Fibroblast of the conjunctiva (primary cell): ENCODE data around the gene OPTN.
"Not testable (repeated sequence)": the region's sequence is repeated elsewhere in the genome, so short reads cannot be mapped to it uniquely, and the experiment has no call there.

Source experiments
- DNase-seq: peaks from one replicate; pipeline ENCODE4 v3.0.0-alpha.2; 2010; ENCODE audit warnings: low read depth

The OPTN gene

GRCh38 chr10:13090289-13090688 is 9.7 kb upstream of the OPTN start:
- no peak for DNase-seq

GRCh38 chr10:13091801-13092200 is 8.2 kb upstream of the OPTN start:
- DNase-seq = no peak

GRCh38 chr10:13092291-13093102 is 7.5 kb upstream of the OPTN start:
- no peak for DNase-seq

- DNase-seq = not testable (repeated sequence)
These were observed 5.9 kb upstream of the OPTN start for GRCh38 chr10:13094082-13094481.

- no peak for DNase-seq
These were observed 4.9 kb upstream of the OPTN start for GRCh38 chr10:13095094-13095493.

- DNase-seq = no peak
These were observed 4.0 kb upstream of the OPTN start for GRCh38 chr10:13095929-13096328.

GRCh38 chr10:13099144-13099665 is 758 bp upstream of the OPTN start:
- peak; percentile 63 for DNase-seq

- DNase-seq = no peak
These were observed 659 bp downstream of the OPTN start for GRCh38 chr10:13100349-13101294.

- no peak for DNase-seq
These were observed 2.2 kb downstream of the OPTN start for GRCh38 chr10:13102002-13102794.

GRCh38 chr10:13103554-13103953 is 3.6 kb downstream of the OPTN start:
- no peak for DNase-seq

- DNase-seq = no peak
These were observed 4.7 kb downstream of the OPTN start for GRCh38 chr10:13104697-13105096.

GRCh38 chr10:13105184-13105583 is 5.2 kb downstream of the OPTN start:
- DNase-seq = no peak

- no peak for DNase-seq
These were observed 6.6 kb downstream of the OPTN start for GRCh38 chr10:13106387-13107045.

GRCh38 chr10:13110908-13111307 is 10.9 kb downstream of the OPTN start:
- no peak for DNase-seq

- no peak for DNase-seq
These were observed 13.6 kb downstream of the OPTN start for GRCh38 chr10:13113544-13113943.

- DNase-seq = no peak
These were observed 16.2 kb downstream of the OPTN start for GRCh38 chr10:13115832-13116803.

- DNase-seq = no peak
These were observed 18.1 kb downstream of the OPTN start for GRCh38 chr10:13117841-13118783.

- no peak for DNase-seq
These were observed 18.9 kb downstream of the OPTN start for GRCh38 chr10:13118784-13119410.
